K562 (cell line): ENCODE results near the gene SMAD3. TPM values are rescaled to one million over a fixed set of nuclear protein-coding genes. Genes with fewer than 3 reads are reported as not detected.

Experiments used
- ARHGAP35 ChIP-seq: fragments of 450-650 bp; IDR thresholded peaks from 2 replicates; pipeline ENCODE4 v1.6.1; 2018; ENCODE audit not compliant: partially characterized antibody
- ATF1 ChIP-seq, 2 experiments: fragments of 450-650 bp in 1 of 2; IDR thresholded peaks; 2 replicates each; pipeline ENCODE4 v1.6.1; 2016; ENCODE audit warnings: missing compliant biosample characterization in 1 of 2, missing genetic modification characterization in 1 of 2
- CCAR2 ChIP-seq: fragments of 200-400 bp; formaldehyde crosslinking; IDR thresholded peaks from 2 replicates; pipeline ENCODE4 v1.6.1; 2017; ENCODE audit warnings: mild to moderate bottlenecking, low read depth, low read length
- DACH1 ChIP-seq: fragments of 450-650 bp; IDR thresholded peaks from 2 replicates; pipeline ENCODE4 v1.6.1; 2018; ENCODE audit not compliant: partially characterized antibody
- ELF4 ChIP-seq: fragments of 450-650 bp; formaldehyde crosslinking; IDR thresholded peaks from 2 replicates; pipeline ENCODE4 v1.4.0; 2022; ENCODE audit warnings: missing genetic modification characterization
- HDGF ChIP-seq: fragments of 450-650 bp; IDR thresholded peaks from 2 replicates; pipeline ENCODE4 v1.6.1; 2016
- HNRNPLL ChIP-seq: fragments of 200-400 bp; formaldehyde crosslinking; IDR thresholded peaks from 2 replicates; pipeline ENCODE4 v1.6.1; 2017; ENCODE audit warnings: low read length, low read depth, mild to moderate bottlenecking; ENCODE audit not compliant: poor library complexity, severe bottlenecking
- ILF3 ChIP-seq: fragments of 450-650 bp; IDR thresholded peaks from 2 replicates; pipeline ENCODE4 v1.6.1; 2018; ENCODE audit warnings: antibody characterized with exemption, mild to moderate bottlenecking, moderate library complexity, borderline replicate concordance
- MTF1 ChIP-seq: fragments of 250-450 bp; sonication (Bioruptor Pico); IDR thresholded peaks from 2 replicates; pipeline ENCODE4 v1.9.0; 2021; ENCODE audit warnings: moderate library complexity, mild to moderate bottlenecking, inconsistent platforms, borderline replicate concordance
- NFXL1 ChIP-seq: fragments of 450-650 bp; formaldehyde crosslinking; IDR thresholded peaks from 2 replicates; pipeline ENCODE4 v1.4.0; 2021; ENCODE audit warnings: mild to moderate bottlenecking
- RBBP5 ChIP-seq: fragments of 200-600 bp; sonication (generic); IDR thresholded peaks from 2 replicates; pipeline ENCODE4 v1.6.1; 2012; ENCODE audit warnings: borderline replicate concordance, mild to moderate bottlenecking, low read length, control low read depth, inconsistent platforms; ENCODE audit not compliant: insufficient read depth, poor library complexity, severe bottlenecking
- RBM25 ChIP-seq: fragments of 200-400 bp; formaldehyde crosslinking; IDR thresholded peaks from 2 replicates; pipeline ENCODE4 v1.6.1; 2018; ENCODE audit warnings: low read length, low read depth, moderate library complexity; ENCODE audit not compliant: severe bottlenecking
- RFX7 ChIP-seq: fragments of 250-450 bp; sonication (Bioruptor Pico); IDR thresholded peaks from 2 replicates; pipeline ENCODE4 v1.5.1; 2021; ENCODE audit warnings: mild to moderate bottlenecking
- SETDB1 ChIP-seq: IDR thresholded peaks from one replicate; pipeline ENCODE4 v1.6.1; 2012; ENCODE audit warnings: low read length, control low read depth, inconsistent platforms
- SMAD4 ChIP-seq: fragments of 250-450 bp; sonication (Bioruptor Pico); conservative IDR thresholded peaks from 2 replicates; pipeline ENCODE4 v1.8.0; 2021; ENCODE audit warnings: inconsistent platforms, mild to moderate bottlenecking, moderate library complexity
- SMARCE1 ChIP-seq: fragments of 450-650 bp; IDR thresholded peaks from 2 replicates; pipeline ENCODE4 v1.7.1; 2016; ENCODE audit warnings: mild to moderate bottlenecking
- SP2 ChIP-seq: IDR thresholded peaks from 2 replicates; pipeline ENCODE4 v1.6.1; 2011; ENCODE audit warnings: mild to moderate bottlenecking, low read depth, low read length, moderate library complexity; ENCODE audit not compliant: poor library complexity, severe bottlenecking; ENCODE audit errors: extremely low read depth
- ZBTB1 ChIP-seq: sonication (generic); formaldehyde crosslinking; IDR thresholded peaks from 2 replicates; pipeline ENCODE4 v1.8.1; 2023; ENCODE audit warnings: missing genetic modification reagents, low read depth, mild to moderate bottlenecking, borderline replicate concordance
- ZKSCAN3 ChIP-seq: fragments of 250-450 bp; sonication (Bioruptor Pico); IDR thresholded peaks from 2 replicates; pipeline ENCODE4 v1.4.0; 2020
- ZNF717 ChIP-seq: fragments of 250-450 bp; sonication (Bioruptor Pico); IDR thresholded peaks from 2 replicates; pipeline ENCODE4 v1.5.0; 2021
- polyA plus RNA-seq, 8 experiments: library from polyadenylated mRNA; depleted of rRNA in 4 of 8; stranded (reverse) in 5 of 8; unstranded in 3 of 8; fragments of >200 nt; fragmentation: Nextera tagmentation in 2 of 8; fragmentation: Illumina TruSeq in 1 of 8; extraction: Ambion mirVana in 2 of 8; extraction: Trizol in 1 of 8; gene quantifications; 2 replicates each; pipeline versions ENCODE4 v1.2.1 to v1.2.3, GENCODE V29; 2011 to 2014; ENCODE audit warnings: inconsistent platforms in 1 of 8, missing spikeins in 1 of 8
- total RNA-seq, 7 experiments: library from RNA; depleted of rRNA in 6 of 7; stranded (reverse); fragments of >200 nt in 6 of 7; fragmentation: Illumina TruSeq in 2 of 7; extraction: Trizol in 2 of 7; gene quantifications; 2 replicates each; pipeline versions ENCODE4 v1.2.1 to v1.2.3, GENCODE V29; 2011 to 2021; ENCODE audit warnings: low replicate concordance in 1 of 7
- TF ChIP-seq, protein P1 (sequence below): fragments of 200-400 bp; formaldehyde crosslinking; IDR thresholded peaks from 2 replicates; pipeline ENCODE4 v1.6.1; 2017; ENCODE audit warnings: mild to moderate bottlenecking, low read depth, low read length, moderate library complexity
- TF ChIP-seq, protein P2 (sequence below): fragments of 250-450 bp; sonication (Bioruptor Pico); IDR thresholded peaks from 2 replicates; pipeline ENCODE4 v1.5.0; 2020; ENCODE audit warnings: mild to moderate bottlenecking, borderline replicate concordance
- TF ChIP-seq, protein P3 (sequence below): fragments of 250-450 bp; sonication (Bioruptor Pico); IDR thresholded peaks from 2 replicates; pipeline ENCODE4 v1.8.0; 2022; ENCODE audit warnings: moderate library complexity, mild to moderate bottlenecking, inconsistent platforms

Gene SMAD3
- total and polyA plus RNA-seq, 9 of the 15 experiments (the other 6 are each of a cell fraction or from before 2014, with no cell fraction given): 4.3 to 39.2 (median 11.1) TPM

DNA sequence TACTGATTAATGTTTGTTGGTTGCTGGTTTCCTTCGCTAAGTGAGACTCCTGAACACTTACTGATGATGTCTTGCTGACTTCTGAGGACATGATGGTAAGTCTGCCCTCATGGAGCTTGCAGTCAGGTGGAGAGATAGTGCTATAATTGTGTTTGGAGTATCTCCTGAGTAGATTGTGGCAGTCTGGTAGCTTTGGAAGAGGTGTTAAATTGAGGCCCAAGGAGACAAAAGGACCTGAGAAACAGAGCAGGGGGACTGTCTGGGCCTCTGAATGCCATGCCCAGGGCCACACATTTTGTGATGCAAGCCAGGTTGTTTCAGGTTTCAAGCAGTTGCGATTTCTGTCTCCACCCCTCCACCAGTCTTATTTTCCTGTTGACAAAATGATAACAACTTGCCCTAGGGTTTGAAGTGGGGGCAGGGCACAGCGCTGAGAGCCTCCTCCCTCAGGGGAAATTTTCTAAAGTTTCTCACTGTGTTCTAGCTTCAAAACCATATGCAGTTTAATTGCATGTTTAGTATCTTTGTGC is 16.7 kb downstream of the SMAD3 start (continued):
- TF ChIP-seq DACH1: no peak
- no peak for TF ChIP-seq HDGF
- no peak for TF ChIP-seq SETDB1
- no peak for TF ChIP-seq ATF1 (CRISPR knock-in tag; IDR thresholded peaks at IDR 0.05)
- TF ChIP-seq ATF1 (tag; IDR thresholded peaks at IDR 0.05): no peak
- TF ChIP-seq HNRNPLL: no peak
- TF ChIP-seq NFXL1: no peak
- no peak for TF ChIP-seq SMARCE1
- TF ChIP-seq, protein P1, sequence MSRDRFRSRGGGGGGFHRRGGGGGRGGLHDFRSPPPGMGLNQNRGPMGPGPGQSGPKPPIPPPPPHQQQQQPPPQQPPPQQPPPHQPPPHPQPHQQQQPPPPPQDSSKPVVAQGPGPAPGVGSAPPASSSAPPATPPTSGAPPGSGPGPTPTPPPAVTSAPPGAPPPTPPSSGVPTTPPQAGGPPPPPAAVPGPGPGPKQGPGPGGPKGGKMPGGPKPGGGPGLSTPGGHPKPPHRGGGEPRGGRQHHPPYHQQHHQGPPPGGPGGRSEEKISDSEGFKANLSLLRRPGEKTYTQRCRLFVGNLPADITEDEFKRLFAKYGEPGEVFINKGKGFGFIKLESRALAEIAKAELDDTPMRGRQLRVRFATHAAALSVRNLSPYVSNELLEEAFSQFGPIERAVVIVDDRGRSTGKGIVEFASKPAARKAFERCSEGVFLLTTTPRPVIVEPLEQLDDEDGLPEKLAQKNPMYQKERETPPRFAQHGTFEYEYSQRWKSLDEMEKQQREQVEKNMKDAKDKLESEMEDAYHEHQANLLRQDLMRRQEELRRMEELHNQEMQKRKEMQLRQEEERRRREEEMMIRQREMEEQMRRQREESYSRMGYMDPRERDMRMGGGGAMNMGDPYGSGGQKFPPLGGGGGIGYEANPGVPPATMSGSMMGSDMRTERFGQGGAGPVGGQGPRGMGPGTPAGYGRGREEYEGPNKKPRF: no peak
- TF ChIP-seq RFX7 (CRISPR knock-in tag): no peak
- TF ChIP-seq SMAD4 (CRISPR knock-in tag): peak; percentile 78
- TF ChIP-seq, protein P2, sequence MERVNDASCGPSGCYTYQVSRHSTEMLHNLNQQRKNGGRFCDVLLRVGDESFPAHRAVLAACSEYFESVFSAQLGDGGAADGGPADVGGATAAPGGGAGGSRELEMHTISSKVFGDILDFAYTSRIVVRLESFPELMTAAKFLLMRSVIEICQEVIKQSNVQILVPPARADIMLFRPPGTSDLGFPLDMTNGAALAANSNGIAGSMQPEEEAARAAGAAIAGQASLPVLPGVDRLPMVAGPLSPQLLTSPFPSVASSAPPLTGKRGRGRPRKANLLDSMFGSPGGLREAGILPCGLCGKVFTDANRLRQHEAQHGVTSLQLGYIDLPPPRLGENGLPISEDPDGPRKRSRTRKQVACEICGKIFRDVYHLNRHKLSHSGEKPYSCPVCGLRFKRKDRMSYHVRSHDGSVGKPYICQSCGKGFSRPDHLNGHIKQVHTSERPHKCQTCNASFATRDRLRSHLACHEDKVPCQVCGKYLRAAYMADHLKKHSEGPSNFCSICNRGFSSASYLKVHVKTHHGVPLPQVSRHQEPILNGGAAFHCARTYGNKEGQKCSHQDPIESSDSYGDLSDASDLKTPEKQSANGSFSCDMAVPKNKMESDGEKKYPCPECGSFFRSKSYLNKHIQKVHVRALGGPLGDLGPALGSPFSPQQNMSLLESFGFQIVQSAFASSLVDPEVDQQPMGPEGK (CRISPR knock-in tag): no peak
- TF ChIP-seq MTF1: no peak
- no peak for TF ChIP-seq RBBP5
- no peak for TF ChIP-seq ZNF717
- no peak for TF ChIP-seq CCAR2
- no peak for TF ChIP-seq ZKSCAN3 (CRISPR knock-in tag)
- no peak for TF ChIP-seq ARHGAP35
- TF ChIP-seq ILF3: no peak
- TF ChIP-seq ELF4: no peak
- no peak for TF ChIP-seq ZBTB1 (CRISPR knock-in tag)
- TF ChIP-seq SP2: no peak
- TF ChIP-seq, protein P3, sequence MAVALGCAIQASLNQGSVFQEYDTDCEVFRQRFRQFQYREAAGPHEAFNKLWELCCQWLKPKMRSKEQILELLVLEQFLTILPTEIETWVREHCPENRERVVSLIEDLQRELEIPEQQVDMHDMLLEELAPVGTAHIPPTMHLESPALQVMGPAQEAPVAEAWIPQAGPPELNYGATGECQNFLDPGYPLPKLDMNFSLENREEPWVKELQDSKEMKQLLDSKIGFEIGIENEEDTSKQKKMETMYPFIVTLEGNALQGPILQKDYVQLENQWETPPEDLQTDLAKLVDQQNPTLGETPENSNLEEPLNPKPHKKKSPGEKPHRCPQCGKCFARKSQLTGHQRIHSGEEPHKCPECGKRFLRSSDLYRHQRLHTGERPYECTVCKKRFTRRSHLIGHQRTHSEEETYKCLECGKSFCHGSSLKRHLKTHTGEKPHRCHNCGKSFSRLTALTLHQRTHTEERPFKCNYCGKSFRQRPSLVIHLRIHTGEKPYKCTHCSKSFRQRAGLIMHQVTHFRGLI (CRISPR knock-in tag): no peak
- TF ChIP-seq RBM25: no peak
